Lower leg skin (tissue), 3 donors: ENCODE data around the gene SYCP2L.

Experiments used
- POLR2A ChIP-seq, 2 donors: fragments of 450-650 bp; IDR thresholded peaks; one replicate each; pipeline ENCODE4 v1.6.1; 2016 to 2017; ENCODE audit warnings: antibody characterized with exemption in 2 of 2, mild to moderate bottlenecking in 1 of 2, moderate library complexity in 1 of 2
- TF ChIP-seq, protein P1 (sequence below), 3 donors: fragments of 450-650 bp; IDR thresholded peaks; one replicate each; pipeline ENCODE4 v1.5.1; 2016; ENCODE audit warnings: antibody characterized with exemption in 3 of 3, mild to moderate bottlenecking in 3 of 3, moderate library complexity in 2 of 3

DNA sequence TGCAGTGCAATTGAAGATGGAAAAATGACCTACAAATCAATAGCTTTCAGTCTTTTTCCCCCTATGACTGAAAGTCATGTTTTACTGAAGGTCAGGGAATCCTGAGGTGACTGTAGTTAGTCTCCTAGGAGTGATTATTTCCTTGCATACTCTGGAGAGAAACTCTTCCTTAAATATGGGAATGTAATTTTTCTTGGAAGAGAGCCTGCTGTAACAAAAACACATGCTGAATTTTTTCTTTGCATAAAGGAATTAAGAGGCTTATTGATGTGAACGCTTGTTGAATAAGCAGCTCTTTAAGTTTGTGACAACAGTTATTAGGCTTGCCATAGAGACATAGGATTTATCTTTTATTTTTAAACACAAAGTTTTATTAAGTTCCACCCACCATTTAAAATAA is 92.8 kb downstream of the SYCP2L start:
- TF ChIP-seq, protein P1, sequence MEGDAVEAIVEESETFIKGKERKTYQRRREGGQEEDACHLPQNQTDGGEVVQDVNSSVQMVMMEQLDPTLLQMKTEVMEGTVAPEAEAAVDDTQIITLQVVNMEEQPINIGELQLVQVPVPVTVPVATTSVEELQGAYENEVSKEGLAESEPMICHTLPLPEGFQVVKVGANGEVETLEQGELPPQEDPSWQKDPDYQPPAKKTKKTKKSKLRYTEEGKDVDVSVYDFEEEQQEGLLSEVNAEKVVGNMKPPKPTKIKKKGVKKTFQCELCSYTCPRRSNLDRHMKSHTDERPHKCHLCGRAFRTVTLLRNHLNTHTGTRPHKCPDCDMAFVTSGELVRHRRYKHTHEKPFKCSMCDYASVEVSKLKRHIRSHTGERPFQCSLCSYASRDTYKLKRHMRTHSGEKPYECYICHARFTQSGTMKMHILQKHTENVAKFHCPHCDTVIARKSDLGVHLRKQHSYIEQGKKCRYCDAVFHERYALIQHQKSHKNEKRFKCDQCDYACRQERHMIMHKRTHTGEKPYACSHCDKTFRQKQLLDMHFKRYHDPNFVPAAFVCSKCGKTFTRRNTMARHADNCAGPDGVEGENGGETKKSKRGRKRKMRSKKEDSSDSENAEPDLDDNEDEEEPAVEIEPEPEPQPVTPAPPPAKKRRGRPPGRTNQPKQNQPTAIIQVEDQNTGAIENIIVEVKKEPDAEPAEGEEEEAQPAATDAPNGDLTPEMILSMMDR (IDR thresholded peaks at IDR 0.05): no peak
- no peak for TF ChIP-seq POLR2A (IDR thresholded peaks at IDR 0.05)
